DMS153 treated with DMSO at 0.1 percent for 48 hours (cell line): Measurements from ENCODE around the gene LAMTOR3.
A peak's percentile ranks its signal among the peaks of the same experiment; 100 is the strongest.

ENCODE experiments used
- DNase-seq: peaks from one replicate; lab custom pipeline; 2025; ENCODE audit not compliant: unreplicated experiment; lab: John Stamatoyannopoulos, UW

The LAMTOR3 gene, protein sequence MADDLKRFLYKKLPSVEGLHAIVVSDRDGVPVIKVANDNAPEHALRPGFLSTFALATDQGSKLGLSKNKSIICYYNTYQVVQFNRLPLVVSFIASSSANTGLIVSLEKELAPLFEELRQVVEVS

DNA sequence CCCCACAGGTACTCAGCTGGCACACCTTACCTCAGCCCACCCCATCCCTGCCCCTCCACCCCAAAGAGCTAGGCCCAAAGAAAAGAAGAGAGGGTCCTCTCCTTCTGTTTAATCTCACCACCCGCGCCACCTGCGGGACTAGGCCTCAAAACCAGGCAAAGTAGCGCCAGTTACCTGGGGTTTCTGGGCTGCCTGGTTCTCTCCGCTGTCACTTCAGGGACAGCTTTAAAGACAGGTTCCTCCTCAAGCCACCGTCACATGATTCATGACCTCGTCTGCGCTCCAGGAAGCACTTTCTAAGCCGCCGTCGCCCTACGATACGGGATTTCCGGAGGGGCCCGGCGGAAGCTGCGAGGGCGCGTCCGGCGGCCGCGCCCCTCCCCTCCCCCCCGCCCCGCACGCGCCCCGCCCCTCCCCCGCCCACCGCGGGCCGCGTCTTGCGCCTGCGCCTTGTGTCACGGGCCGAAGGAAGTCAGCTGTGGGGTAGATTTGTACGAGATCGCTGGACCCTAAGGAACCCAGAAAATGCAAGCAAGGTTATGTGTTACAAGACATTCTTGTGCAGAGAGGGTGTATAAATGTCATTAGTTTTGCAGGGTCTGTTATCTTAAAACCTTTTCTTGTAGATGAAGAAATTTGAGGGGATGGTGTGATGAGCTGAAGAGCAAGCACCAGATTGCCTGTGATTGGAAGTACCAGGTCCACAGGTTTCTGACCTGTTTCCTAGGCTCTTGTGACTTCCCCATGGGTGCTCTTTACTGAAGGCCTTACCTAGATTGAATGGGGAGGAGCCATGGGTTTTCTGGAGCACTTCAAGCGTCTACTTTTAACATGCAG lies at the start of gene LAMTOR3:
TSS of gene LAMTOR3 (minus strand) at position 267 of the 837 bp plus-strand sequence. CDS start 464 bp downstream, outside the sequence.
- DNase-seq = peak; percentile 73

DNA sequence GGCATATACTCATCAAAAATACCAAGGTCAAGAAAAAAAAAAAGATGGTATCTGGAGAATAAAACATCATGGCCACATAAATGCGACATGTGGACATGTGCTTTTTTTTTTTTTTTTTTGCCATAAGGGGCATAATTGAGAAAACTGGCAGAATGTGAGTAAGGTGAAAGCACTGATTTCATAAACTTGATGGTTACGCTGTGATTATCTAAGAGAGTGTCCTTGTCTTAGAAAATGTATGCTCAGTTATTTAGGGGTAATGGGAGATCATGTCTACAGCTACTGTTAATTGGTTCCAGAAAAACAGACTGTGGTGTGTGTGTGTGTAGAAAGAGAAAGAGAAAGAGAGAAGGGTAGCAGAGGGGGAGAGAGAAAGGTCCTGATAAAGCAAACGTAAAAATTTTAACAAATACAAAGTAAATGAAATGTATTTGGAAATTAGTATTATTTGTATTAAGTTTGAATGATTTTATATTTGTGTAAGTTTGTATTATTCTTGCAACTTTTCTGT lies 44.1 kb upstream of the LAMTOR3 start:
- no peak for DNase-seq

DNA sequence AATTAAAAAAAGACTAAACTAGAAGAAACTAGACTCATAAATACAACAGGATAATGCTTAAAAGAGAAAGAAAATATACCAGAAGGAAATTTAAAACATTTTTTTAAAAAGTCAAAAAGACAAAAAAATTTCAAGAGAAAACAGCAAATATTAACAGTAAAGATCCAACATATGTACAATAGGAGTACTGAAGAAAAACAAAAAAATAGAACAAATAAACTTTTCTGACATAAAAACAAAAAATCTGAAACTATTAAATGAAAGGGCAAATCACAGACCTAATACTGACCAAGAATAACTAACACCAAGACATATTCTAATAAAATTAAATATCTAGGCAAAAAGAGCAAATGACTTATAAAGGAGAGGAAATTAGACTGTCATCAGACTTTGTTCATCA lies 40.7 kb upstream of the LAMTOR3 start:
- no peak for DNase-seq

DNA sequence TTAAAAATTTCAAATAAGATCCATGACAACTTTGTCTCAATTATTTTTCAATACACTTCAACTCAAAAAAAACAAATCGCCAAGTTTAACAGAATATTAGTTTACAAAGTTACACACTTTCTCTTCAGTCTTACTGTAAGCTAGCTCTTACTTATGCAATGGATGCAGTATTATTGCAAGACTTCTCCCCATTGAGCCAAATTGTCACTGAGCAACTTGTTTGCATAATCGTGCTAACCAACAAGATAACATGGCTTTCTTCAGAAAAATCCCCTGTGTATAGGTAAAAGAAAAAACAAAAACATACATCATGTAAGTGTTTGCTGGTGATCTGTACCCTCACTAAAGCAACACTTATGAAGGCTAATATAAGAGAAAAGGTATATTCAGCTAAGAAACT lies 33.3 kb upstream of the LAMTOR3 start:
- no peak for DNase-seq

DNA sequence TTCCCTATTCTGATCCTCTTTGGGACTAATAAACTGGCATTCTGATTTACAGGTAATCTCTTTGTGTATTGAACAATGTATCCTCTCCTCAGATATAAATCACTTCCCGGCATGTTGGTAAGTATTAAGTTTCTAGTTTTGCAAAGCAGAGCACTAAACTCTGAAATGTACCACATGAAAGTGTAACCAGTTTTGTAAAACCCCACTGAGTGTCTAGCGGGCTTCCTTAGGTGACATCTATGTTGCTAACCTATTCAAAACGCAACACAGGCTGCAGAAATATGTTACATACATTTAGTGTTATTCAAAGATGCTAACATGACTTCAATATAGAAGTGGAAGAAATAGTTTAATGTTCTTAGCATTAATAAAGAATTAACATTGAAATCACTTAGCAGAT lies 26.9 kb upstream of the LAMTOR3 start:
- DNase-seq = no peak

DNA sequence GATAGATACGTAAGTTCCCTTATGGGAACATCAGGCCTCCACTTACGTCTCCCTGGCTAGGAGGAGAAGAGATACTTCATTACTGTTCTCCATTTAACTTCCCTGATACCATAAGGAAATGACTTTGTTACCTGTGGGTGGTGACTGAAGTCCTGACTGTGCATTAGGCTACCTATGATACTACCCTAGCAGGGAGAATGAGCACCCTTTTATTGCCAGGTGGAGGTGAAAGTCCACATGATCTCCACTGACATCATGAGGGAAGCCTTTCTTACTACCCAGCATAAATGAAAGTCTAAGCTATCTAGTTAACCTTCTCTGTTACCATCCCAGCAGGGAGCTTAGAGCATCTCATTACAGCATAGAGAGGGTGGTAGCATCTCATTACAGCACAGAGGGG lies 24.4 kb upstream of the LAMTOR3 start:
- no peak for DNase-seq

DNA sequence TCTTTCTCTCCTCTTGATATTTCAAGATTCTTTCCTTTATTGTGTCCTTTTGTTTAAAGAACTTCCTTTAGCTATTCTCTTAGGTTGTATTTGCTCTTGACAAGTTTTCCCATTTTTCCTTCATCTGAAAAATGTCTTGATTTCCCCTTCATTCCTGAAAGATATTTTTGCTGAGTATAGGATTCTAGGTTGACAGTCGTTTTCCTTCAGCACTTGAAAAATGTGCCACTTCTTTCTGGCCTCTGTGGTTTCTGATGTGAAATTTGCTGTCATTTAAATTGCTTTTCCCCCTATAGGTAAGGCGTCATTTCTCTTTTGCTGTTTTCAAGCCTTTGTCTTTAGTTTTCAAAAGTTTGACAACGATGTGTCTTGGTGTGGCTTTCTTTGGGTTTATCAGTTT lies 23.3 kb upstream of the LAMTOR3 start:
- no peak for DNase-seq

DNA sequence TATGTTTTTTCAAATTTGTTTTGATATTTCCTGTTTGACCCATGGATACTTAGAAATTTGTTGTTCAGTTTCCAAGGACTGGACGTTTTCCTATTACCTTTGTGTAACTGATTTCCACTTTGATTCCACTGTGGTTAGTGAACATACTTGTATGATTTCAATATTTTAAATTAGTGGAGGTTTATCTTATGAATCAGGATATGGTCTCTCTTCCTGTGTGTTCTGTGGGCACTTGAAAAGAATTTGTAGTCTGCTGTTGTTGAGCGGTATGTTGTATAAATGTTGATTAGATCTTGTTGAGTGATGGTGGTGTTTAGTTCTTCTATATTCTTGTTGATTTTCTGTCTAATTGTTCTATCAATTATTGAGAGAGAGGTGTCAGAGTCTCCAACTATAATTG lies 21.2 kb upstream of the LAMTOR3 start:
- DNase-seq = no peak

DNA sequence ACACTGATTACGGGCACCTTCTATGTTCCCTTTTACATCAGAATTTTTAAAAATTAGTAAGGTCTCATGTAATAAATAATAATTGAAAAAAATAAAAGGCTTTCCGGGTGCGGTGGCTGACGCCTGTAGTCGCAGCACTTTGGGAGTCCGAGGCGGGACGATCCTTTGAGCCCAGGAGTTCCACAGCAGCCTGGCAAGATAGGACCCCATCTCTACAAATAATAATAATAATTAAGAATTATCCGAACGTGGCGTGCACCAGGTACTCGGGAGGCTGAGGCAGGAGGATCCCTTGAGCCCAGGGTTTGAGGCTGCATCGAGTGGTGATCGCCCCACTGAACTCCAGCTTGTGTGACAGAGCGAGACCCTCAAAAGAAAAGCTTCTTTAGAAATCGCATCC lies 771 bp upstream of the LAMTOR3 start:
- no peak for DNase-seq

DNA sequence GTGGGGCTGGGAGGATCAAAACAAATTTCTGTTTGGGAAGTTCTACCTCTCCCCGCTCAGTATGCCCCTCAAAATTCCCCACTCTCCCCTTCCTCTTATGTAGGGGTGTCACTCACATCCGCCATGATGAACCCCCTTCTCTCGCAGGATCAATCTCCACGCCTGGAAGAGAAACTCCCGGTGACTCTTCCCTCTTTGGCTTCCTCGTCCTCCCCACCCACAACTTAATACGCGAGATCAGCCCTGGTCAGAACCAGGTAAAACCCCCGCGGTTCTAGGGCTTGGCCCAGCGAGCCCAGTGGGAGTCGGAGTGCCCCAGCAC lies 427 bp downstream of the LAMTOR3 start:
- no peak for DNase-seq

DNA sequence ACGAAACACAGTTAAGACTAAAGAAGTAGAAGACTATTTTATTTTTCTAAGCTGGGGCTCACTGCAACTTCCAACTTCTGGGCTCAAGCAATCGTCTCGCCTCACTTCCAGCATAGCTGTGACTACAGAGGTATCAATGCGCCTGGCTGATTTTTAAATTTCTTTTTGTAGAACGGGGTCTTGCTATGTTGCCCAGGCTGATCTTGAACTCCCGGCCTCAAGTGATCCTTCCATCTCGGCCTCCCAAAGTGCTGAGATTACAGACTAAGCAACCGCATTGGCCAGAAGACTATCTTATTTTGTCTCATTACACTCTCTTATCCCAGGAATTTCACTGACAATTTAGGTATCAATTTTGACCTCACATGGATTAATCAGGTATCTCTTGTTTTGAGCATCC lies 1.2 kb downstream of the LAMTOR3 start:
- no peak for DNase-seq

DNA sequence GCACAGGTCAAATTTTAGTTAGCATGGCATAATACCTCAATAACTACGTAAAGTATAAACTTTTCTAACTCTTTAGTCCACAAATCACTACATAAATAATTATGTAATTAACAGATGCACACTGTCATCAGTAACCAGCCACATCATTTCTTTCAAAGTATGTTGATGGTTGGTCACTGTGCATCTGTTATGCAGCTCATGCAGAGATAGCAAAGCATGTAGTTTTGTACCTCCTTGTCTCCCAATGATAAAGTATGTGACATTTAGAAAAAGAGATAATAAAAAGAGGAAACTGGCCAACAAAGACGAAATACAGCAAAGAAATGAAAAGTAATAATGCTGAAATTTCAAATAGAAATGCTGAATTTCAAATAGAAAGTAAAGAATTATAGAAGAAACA lies 2.9 kb downstream of the LAMTOR3 start:
- DNase-seq = no peak

DNA sequence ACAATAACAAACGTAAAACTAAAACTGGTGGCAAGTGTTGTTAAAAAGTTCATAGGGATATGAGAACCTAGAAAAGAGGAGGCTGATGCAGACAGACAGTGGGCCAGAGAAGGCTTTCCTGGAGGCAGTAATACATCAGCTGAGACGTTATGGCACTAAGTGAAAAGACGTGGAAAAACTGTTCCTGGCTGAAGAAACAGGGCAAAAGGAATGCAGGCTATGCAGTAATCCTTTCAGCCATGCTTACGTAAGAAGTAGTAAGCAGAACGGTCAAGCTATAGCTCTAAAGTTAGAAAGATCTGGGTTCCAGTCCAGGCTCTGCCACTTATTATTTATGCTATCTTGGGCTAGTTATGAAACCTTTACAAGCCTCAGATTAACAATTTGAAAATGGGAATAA lies 6.4 kb downstream of the LAMTOR3 start:
- no peak for DNase-seq

DNA sequence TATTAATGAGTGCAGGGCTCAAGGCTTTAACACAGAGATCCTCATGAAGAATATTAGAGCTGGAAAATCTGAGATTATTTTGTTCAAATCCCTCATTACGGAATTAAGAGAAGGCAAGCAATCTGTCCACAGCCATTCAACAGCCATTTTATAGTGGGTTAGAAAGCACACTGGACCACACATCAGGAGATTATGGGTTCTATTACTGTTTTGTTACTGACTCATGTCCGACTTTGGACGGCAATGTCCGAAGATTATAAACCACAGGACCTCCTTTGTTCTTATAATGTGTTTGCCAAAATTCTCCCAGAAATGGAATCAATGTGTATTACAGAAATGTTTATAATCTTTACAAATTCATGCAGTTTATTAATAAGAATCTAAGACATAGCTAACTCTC lies 8.1 kb downstream of the LAMTOR3 start:
- no peak for DNase-seq

DNA sequence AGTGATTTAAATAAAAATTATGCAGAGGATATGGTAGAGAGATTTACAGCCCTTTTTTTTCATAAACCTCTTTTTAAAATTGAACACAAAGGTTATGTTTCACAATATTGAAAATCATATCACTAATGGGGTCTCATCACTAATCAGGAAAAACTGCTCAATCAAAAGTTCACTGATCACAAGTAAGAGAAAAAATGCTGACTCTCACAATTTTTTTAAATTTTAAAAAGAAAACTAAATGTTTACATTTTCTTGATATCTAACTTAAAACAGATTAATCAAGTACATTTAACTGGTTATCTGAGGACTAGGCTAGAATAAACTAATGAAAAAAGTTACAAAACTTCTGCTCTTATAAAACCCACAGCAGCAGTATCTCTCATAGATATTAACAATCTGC lies 8.5 kb downstream of the LAMTOR3 start:
- DNase-seq = no peak

DNA sequence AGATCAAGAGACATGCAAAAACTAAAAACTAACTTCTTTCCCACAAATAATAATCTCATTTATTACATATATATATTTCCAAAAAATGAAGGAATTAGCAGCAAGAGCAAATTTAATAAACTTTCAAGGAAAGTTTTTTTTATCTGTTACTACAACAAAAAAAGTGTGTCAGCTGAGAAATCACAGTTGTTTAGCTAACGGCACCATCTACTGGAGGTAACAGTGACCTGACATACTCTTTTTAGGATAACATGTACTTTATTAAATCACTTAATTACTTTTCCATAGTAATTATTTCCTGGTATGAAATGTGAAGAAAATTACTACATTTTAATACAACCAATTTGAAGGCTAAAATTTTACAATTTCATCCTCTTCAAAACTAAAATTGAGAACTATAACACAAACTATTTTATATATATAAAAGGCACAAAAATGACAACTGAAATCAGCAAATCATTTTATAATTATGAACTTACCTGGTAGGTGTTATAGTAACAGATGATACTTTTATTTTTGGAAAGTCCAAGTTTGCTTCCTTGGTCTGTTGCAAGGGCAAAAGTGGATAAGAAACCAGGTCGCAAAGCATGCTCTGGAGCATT lies 9.1 kb downstream of the LAMTOR3 start:
- peak; percentile 7 for DNase-seq

DNA sequence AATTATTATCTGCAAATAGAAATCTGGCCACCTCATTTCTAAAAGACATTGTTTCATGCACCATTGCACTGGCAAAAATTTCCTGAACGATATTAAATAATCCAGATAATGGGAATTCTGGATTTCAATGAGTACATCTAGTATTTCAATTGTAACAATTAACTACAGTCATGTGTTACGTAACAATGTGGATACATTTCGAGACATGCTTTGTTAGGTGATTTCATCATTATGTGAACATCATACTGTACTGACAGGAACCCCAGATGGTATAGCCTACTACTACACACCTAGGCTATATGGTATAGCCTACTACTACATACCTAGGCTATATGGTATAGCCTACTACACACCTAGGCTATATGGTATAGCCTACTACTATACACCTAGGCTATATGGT lies 14.8 kb downstream of the LAMTOR3 start:
- no peak for DNase-seq

DNA sequence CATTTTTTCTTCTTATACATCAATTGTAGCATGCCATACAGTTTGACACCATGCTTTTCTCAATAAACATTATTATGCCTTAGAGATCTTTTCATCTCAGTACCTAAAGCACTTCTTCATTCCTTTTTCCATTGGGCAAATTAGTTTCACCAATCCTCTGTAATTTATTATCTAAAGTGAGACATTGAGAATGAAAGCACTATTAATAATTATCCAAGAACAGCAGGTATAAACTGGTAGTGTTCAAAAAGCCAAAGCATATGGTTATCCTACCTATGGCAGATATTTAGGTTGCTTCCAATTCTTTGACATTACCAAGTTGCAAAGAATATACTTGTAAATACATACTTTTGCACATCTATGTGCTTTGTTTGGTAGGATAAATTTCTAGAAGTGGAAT lies 15.6 kb downstream of the LAMTOR3 start:
- DNase-seq = no peak

DNA sequence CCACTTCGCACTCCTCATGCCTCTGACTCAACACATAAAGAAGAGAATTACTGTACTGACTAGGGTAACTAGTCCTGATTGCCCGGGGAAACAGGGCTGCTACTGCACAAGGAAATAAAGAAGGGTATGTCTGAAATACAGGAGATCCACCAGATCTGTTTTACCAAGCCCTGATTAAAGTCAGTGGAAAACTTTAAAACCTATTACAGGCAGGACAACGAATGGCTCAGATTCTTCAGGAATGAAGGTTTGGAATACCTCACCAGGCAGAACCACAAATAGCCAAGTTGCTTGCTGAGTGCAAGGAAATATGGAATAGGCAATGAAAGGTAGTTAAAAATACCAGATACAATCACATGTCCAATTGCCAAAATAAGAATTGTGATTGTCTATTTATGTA lies 17.3 kb downstream of the LAMTOR3 start:
- no peak for DNase-seq

DNA sequence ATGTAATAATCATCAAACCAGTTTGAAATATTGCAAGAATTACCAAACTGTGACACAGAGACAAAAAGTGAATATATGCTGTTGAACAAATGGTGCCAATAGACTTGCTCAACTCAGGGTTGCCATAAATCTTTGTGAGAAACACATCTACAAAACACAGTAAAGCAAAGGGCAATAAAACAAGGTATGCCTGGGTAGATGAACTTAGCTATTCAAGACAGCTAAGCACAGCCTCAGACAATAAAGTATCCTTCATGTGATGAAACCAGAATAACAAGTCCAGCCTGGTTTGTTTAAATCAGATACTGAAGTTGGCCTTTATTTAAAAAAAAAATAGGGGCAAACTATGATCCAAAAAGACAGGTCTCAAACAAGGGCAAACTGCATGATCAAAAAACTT lies 19.2 kb downstream of the LAMTOR3 start:
- no peak for DNase-seq

DNA sequence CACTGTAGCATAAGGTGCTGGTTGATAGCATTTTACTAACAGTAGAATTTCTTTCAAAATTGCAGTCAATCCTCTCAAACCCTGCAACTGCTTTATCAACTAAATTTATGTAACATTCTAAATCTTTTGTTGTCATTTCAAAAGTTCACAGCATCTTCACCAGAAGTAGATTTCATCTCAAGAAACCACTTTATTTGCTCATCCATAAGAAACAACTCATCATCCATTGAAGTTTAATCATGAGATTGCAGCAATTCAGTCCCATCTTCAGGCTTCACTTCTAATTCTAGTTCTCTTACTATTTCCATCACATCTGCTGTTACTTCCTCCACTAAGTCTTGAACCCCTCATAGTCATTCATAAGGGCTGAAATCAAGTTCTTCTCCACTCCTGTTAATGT lies 21.7 kb downstream of the LAMTOR3 start:
- DNase-seq = no peak

DNA sequence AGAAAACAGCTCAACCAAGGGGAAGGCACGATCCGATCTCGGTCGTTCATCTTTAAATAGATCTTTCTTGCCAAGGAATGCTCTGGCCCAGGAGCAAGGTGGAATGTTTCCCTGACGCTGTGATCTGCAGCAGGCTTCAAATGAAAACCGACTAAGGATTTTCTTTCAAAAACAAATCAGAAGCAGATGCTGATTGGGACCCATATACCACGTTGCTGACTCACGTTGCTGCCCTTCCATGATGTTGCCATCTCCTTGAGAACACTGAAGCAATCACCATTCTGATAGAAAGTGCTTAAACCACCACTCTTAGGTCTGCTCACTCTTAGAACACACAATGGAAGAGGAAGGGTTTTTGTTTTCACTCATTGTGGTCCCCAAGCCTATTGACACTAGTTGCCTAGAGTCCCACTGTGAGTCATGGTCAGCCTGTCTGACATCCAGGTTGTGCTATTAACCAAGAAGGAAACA lies 26.1 kb downstream of the LAMTOR3 start:
- DNase-seq = no peak
